Measurements from ENCODE around the gene CALHM2.

DNA sequence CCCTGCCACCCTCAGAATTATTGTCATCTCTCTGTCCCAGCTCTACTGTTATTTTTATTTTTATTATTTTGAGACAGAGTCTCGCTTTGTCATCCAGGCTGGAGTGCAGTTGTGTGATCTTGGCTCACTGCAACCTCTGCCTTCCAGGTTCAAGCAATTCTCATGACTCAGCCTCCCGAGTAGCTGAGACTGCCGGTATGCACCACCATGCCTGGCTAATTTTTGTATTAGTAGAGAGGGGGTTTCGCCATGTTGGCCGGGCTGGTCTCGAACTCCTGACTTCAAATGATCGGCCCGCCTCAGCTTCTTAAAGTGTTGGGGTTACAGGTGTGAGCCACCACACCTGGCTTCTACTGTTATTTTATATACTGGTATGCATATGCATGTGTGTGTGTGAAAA lies 11.0 kb downstream of the CALHM2 start:
- TF ChIP-seq, protein P1, sequence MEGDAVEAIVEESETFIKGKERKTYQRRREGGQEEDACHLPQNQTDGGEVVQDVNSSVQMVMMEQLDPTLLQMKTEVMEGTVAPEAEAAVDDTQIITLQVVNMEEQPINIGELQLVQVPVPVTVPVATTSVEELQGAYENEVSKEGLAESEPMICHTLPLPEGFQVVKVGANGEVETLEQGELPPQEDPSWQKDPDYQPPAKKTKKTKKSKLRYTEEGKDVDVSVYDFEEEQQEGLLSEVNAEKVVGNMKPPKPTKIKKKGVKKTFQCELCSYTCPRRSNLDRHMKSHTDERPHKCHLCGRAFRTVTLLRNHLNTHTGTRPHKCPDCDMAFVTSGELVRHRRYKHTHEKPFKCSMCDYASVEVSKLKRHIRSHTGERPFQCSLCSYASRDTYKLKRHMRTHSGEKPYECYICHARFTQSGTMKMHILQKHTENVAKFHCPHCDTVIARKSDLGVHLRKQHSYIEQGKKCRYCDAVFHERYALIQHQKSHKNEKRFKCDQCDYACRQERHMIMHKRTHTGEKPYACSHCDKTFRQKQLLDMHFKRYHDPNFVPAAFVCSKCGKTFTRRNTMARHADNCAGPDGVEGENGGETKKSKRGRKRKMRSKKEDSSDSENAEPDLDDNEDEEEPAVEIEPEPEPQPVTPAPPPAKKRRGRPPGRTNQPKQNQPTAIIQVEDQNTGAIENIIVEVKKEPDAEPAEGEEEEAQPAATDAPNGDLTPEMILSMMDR (IDR thresholded peaks at IDR 0.05), result no peak
- TF ChIP-seq RFX5 (IDR thresholded peaks at IDR 0.05; ENCODE audit: low read length), result no peak
- TF ChIP-seq JUND (IDR thresholded peaks at IDR 0.05), result no peak
- TF ChIP-seq YY1 (IDR thresholded peaks at IDR 0.05; ENCODE audit: low read depth), result no peak
- TF ChIP-seq, protein P2, sequence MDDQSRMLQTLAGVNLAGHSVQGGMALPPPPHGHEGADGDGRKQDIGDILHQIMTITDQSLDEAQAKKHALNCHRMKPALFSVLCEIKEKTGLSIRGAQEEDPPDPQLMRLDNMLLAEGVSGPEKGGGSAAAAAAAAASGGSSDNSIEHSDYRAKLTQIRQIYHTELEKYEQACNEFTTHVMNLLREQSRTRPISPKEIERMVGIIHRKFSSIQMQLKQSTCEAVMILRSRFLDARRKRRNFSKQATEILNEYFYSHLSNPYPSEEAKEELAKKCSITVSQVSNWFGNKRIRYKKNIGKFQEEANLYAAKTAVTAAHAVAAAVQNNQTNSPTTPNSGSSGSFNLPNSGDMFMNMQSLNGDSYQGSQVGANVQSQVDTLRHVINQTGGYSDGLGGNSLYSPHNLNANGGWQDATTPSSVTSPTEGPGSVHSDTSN (IDR thresholded peaks at IDR 0.05), result no peak
- no peak for TF ChIP-seq SMC3 (IDR thresholded peaks at IDR 0.05; ENCODE audit: low read depth, low read length)
- no peak for TF ChIP-seq RCOR1 (IDR thresholded peaks at IDR 0.05; ENCODE audit: low read length)
